Type B pancreatic cell (in vitro differentiated cells): ENCODE measurements around the gene ZNF474. TPM values are rescaled to one million over a fixed set of nuclear protein-coding genes. Genes with fewer than 3 reads are reported as not detected.

Experiments used
- DNase-seq: peaks from one replicate; pipeline ENCODE4 v3.0.0; 2021; ENCODE audit warnings: mixed read lengths; ENCODE audit not compliant: unreplicated experiment; ENCODE audit errors: extremely low spot score
- H3K27ac Mint-ChIP-seq: 2 replicates; pipeline ENCODE4 v1.8.0; 2021; ENCODE audit warnings: mild to moderate bottlenecking, mixed read lengths
- H3K27me3 Mint-ChIP-seq: 2 replicates; pipeline ENCODE4 v1.8.0; 2021; ENCODE audit warnings: mixed read lengths
- H3K36me3 Mint-ChIP-seq: 2 replicates; pipeline ENCODE4 v1.8.0; 2021; ENCODE audit warnings: mixed read lengths
- H3K4me1 Mint-ChIP-seq: one replicate; pipeline ENCODE4 v1.8.0; 2021; ENCODE audit warnings: mixed read lengths; ENCODE audit not compliant: unreplicated experiment
- H3K4me3 Mint-ChIP-seq: 2 replicates; pipeline ENCODE4 v1.8.0; 2021; ENCODE audit warnings: mild to moderate bottlenecking, mixed read lengths
- H3K9me3 Mint-ChIP-seq: 2 replicates; pipeline ENCODE4 v1.8.0; 2021; ENCODE audit warnings: mixed read lengths
- CTCF ChIP-seq: fragments of 200-600 bp; sonication (generic); conservative IDR thresholded peaks from 2 replicates; pipeline ENCODE4 v1.5.0; 2021; ENCODE audit warnings: antibody characterized with exemption, mild to moderate bottlenecking
- total RNA-seq: library from RNA; stranded (reverse); gene quantifications from 2 replicates; pipeline ENCODE4 v1.2.1, GENCODE V29; 2021; ENCODE audit warnings: low replicate concordance

ZNF474 gene
- total RNA-seq, 1 donor from 2014 or later: 1.9 TPM

GRCh38 chr5:122155546-122155945 is 26.2 kb downstream of the ZNF474 start:
- H3K9me3 Mint-ChIP-seq: no peaks in the 10 kb centered on the region
- no peak overlapping the region for H3K27ac Mint-ChIP-seq

GRCh38 chr5:122156724-122157325 is 27.5 kb downstream of the ZNF474 start:
- H3K36me3 Mint-ChIP-seq: no peaks in the 10 kb centered on the region
- H3K4me1 Mint-ChIP-seq: no peaks in the 10 kb centered on the region
- no peaks in the 10 kb centered on the region for H3K9me3 Mint-ChIP-seq
- H3K4me3 Mint-ChIP-seq: no peak overlapping the region
- peaks cover 3% of the 10 kb centered on the region for H3K27me3 Mint-ChIP-seq
- TF ChIP-seq CTCF: peak; percentile 66
- H3K27ac Mint-ChIP-seq: no peak overlapping the region
- DNase-seq: no peak

More at GRCh38 chr5:122155546-122155945, 26.2 kb downstream of the ZNF474 start:
- H3K27me3 Mint-ChIP-seq: peaks cover 3% of the 10 kb centered on the region
- no peak for DNase-seq
- H3K4me3 Mint-ChIP-seq: no peak overlapping the region
- no peak for TF ChIP-seq CTCF
- H3K4me1 Mint-ChIP-seq: no peaks in the 10 kb centered on the region
- no peaks in the 10 kb centered on the region for H3K36me3 Mint-ChIP-seq

GRCh38 chr5:122162100-122162638 is 32.8 kb downstream of the ZNF474 start:
- Mint-ChIP-seq H3K4me1 (peaks cover 18% of the 10 kb centered on the region), H3K27ac (no peak overlapping the region), H3K9me3 (no peaks in the 10 kb centered on the region), H3K36me3 (no peaks in the 10 kb centered on the region), H3K27me3 (peaks cover 3% of the 10 kb centered on the region), H3K4me3 (no peak overlapping the region)
- DNase-seq: no peak
- no peak for TF ChIP-seq CTCF

GRCh38 chr5:122163121-122164069 is 34.0 kb downstream of the ZNF474 start:
- H3K36me3 Mint-ChIP-seq: no peaks in the 10 kb centered on the region
- H3K4me1 Mint-ChIP-seq: peaks cover 18% of the 10 kb centered on the region
- H3K4me3 Mint-ChIP-seq: no peak overlapping the region
- no peaks in the 10 kb centered on the region for H3K27me3 Mint-ChIP-seq
- no peaks in the 10 kb centered on the region for H3K9me3 Mint-ChIP-seq
- DNase-seq: no peak
- no peak for TF ChIP-seq CTCF
- peak overlapping the region; percentile 84 for H3K27ac Mint-ChIP-seq

GRCh38 chr5:122164070-122164435 is 34.7 kb downstream of the ZNF474 start:
- Mint-ChIP-seq H3K9me3 (no peaks in the 10 kb centered on the region), H3K4me1 (peaks cover 18% of the 10 kb centered on the region), H3K27me3 (no peaks in the 10 kb centered on the region), H3K36me3 (no peaks in the 10 kb centered on the region), H3K4me3 (no peak overlapping the region), H3K27ac (peak overlapping the region; percentile 84)
- no peak for TF ChIP-seq CTCF
- DNase-seq: no peak
